ENCODE data around the gene NCK2. TPM values are rescaled to one million over a fixed set of nuclear protein-coding genes. Genes with fewer than 3 reads are reported as not detected.
"Not testable (repeated sequence)": the region's sequence is repeated elsewhere in the genome, so short reads cannot be mapped to it uniquely, and the experiment has no call there.

The NCK2 gene
- total RNA-seq, 3 donors from 2014 or later: 71.6 to 79.1 (median 73.5) TPM

DNA sequence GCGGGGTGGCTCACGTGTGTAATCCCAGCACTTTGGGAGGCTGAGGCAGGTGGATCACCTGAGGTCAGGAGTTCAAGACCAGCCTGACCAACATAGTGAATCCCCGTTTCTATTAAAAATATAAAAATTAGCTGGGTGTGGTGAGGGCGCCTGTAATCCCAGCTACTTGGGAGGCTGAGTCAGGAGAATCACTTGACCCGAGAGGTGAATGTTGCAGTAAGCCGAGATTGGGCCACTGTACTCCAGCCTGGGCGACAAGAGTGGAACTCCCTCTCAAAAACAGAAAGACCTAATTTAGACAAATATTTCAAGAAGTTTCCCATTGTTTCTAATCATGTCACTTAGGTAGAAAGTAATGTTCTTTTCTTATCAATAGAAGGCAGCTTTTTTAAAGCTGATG lies 26.6 kb downstream of the NCK2 start:
- Mint-ChIP-seq H3K4me3 (peak overlapping the region; percentile 11), H3K4me1 (ENCODE audit: low read depth) (peaks cover 98% of the 10 kb centered on the region), H3K36me3 (ENCODE audit: insufficient read depth) (peaks cover 40% of the 10 kb centered on the region)
- not testable (repeated sequence) for H3K9me3 Mint-ChIP-seq; H3K27me3 Mint-ChIP-seq (ENCODE audit: low read depth); DNase-seq; ATAC-seq

DNA sequence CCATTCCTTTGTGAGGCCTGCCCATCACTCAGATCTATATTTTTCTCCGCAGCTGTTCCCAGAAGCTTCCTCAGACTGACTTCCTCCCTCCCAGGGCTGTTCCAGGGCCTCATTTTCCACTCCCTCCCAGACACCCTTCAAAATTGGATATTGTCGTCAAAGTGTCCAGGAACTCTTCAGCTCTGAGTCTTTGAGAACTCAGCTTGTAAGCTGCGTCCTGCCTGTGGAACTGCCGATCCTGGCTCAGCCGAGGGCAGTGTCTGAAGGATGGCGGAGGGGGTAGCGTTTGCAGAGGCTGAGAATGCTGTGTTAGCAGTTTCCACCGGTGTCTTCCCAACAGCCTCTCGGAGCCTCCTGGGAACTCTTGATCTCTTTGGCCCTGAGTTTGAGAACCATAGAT lies 27.1 kb downstream of the NCK2 start:
- H3K27me3 Mint-ChIP-seq (ENCODE audit: low read depth): no peaks in the 10 kb centered on the region
- no peak for ATAC-seq

DNA sequence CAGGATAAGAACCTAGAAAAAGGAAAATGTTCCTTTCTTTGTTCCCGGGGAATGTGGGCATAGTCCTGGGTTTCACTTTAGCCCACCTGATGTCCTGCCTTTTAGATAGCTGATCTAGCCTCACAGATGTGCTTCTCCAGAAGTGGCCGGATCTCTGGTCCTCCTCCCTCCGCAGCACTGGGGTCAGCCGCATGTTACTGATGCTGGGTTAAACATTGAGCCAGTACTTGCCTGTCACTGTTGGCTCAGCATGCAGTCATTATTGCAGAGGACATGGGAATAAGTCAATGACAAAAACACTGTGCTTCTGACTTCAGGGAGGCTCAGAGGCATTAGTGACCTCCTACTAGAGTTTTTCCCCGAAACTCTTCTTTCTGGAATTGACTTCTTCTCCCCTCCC lies 27.6 kb downstream of the NCK2 start:
- no peaks in the 10 kb centered on the region for H3K9me3 Mint-ChIP-seq
- ATAC-seq: no peak
- H3K4me3 Mint-ChIP-seq: no peak overlapping the region
- DNase-seq: no peak
- peaks cover 31% of the 10 kb centered on the region for H3K36me3 Mint-ChIP-seq (ENCODE audit: insufficient read depth)
- no peaks in the 10 kb centered on the region for H3K27me3 Mint-ChIP-seq (ENCODE audit: low read depth)
- peaks cover 98% of the 10 kb centered on the region for H3K4me1 Mint-ChIP-seq (ENCODE audit: low read depth)

More for the DNA sequence above, 27.1 kb downstream of the NCK2 start:
- Mint-ChIP-seq H3K4me1 (ENCODE audit: low read depth) (peaks cover 98% of the 10 kb centered on the region), H3K9me3 (no peaks in the 10 kb centered on the region), H3K4me3 (no peak overlapping the region), H3K36me3 (ENCODE audit: insufficient read depth) (peaks cover 37% of the 10 kb centered on the region)
- no peak for DNase-seq

DNA sequence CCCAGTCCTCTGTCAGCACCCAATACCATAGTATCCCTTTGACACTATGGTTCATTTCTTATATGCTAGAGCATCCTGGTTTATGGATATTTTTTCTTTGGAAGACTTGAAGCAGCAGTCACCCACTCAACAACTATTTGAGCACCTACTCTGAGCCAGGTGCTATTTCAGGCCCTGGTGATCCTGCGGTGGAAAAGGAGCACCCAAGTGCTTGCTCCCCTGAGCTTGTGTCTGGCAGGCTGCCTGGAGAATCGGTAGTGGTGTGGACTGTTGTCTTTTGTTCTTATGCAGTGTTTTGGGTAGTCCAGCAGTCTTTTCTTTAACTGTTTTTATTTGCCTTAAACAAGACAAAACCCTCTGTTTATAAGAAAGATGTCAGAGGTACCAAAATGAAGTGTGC lies 28.9 kb downstream of the NCK2 start:
- Mint-ChIP-seq H3K4me1 (ENCODE audit: low read depth) (peaks cover 98% of the 10 kb centered on the region), H3K27me3 (ENCODE audit: low read depth) (no peaks in the 10 kb centered on the region), H3K4me3 (no peak overlapping the region), H3K36me3 (ENCODE audit: insufficient read depth) (peaks cover 21% of the 10 kb centered on the region), H3K9me3 (no peaks in the 10 kb centered on the region)
- ATAC-seq (no peak), DNase-seq (no peak)

DNA sequence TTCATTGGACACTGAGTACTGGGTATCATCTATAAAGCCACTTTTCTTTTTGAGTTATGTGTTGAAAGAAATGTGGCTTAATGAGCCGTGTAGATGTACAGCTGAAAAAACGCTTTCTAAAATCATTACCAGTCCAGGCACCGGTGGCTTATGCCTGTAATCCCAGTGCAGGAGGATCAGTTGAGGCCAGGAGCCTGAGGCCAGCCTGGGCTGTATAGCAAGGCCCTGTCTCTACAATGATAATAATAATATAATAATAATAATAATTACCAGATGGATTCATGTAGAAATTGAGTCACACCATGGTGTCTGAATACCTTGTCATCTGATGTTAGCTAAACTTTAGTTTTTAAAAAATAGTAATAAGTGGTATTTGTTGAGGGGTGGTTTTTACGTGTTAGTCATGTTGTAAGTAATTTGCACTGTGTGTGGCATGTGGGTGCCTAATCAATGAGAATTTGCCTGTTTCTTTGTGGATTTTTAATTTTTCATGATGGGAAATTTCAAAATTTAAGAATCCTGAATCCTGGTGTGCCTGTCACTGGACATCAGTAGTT lies 30.1 kb downstream of the NCK2 start:
- H3K4me3 Mint-ChIP-seq: peak overlapping the region; percentile 58
- peaks cover 95% of the 10 kb centered on the region for H3K4me1 Mint-ChIP-seq (ENCODE audit: low read depth)
- H3K36me3 Mint-ChIP-seq (ENCODE audit: insufficient read depth): peaks cover 21% of the 10 kb centered on the region
- no peaks in the 10 kb centered on the region for H3K9me3 Mint-ChIP-seq
- DNase-seq (no peak), ATAC-seq (peak in 1 of 2 donors; percentile 9)
- H3K27me3 Mint-ChIP-seq (ENCODE audit: low read depth): no peaks in the 10 kb centered on the region

DNA sequence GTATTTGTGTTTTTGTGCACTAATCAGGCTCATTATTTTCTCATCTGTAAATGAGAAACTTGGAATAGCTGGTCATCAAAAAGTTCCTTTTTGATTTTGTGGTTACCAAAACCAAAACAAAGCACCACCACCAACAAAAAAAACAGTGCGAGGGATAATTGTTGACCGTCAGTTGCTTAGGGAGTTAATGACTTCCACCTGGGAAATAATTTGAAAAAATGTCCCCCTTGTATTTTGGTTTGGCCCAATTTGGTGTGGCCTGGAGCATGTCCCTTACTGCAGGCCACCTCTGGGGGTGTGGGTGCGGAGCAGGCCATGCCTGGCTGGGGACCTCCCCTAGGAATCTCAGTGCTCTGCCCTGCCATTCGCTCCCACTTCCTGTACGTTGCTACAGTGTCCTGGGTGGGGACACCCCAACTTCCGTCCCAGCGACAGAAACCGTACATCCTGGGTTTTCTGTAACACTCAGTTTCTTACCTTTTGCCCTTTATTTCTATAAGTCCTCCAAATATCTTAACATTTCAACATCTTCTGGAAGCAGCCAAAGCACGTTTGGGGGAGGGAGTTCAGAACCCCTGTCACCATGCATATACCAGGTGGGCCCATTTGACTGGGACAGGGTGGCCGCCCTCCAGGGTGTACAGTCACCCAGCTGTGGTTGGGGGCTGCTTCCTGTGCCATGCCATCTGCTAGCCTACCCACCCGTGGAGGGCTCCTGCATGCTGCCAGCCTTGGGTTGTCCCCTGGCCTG lies 31.3 kb downstream of the NCK2 start:
- Mint-ChIP-seq H3K4me1 (ENCODE audit: low read depth) (peaks cover 95% of the 10 kb centered on the region), H3K9me3 (no peaks in the 10 kb centered on the region), H3K36me3 (ENCODE audit: insufficient read depth) (peaks cover 23% of the 10 kb centered on the region), H3K4me3 (peak overlapping the region; percentile 67), H3K27me3 (ENCODE audit: low read depth) (no peaks in the 10 kb centered on the region)
- DNase-seq (no peak), ATAC-seq (peak; percentile 54 to 58)

DNA sequence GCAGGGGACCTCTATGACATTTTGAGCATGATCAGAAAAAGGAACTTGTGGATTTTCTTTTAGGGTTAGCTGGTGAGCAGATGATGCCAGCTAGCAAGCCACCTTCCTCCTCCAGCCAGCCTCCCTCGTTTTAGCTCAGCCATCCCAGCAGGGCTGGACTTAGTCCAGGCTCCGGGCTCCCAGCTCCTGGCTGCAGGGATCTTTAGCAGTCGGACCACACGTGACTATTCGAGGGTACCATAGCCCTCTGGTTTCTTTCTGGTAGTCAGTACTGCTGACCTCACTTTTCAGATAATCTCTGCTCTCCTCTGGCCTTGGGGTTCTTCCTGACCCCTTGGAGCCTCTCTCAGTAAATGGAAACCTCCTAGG lies 31.8 kb downstream of the NCK2 start:
- no peak for DNase-seq
- H3K27me3 Mint-ChIP-seq (ENCODE audit: low read depth): no peaks in the 10 kb centered on the region
- H3K9me3 Mint-ChIP-seq: no peaks in the 10 kb centered on the region
- peaks cover 26% of the 10 kb centered on the region for H3K36me3 Mint-ChIP-seq (ENCODE audit: insufficient read depth)
- H3K4me1 Mint-ChIP-seq (ENCODE audit: low read depth): peaks cover 95% of the 10 kb centered on the region
- peak overlapping the region; percentile 67 for H3K4me3 Mint-ChIP-seq
- ATAC-seq: no peak

DNA sequence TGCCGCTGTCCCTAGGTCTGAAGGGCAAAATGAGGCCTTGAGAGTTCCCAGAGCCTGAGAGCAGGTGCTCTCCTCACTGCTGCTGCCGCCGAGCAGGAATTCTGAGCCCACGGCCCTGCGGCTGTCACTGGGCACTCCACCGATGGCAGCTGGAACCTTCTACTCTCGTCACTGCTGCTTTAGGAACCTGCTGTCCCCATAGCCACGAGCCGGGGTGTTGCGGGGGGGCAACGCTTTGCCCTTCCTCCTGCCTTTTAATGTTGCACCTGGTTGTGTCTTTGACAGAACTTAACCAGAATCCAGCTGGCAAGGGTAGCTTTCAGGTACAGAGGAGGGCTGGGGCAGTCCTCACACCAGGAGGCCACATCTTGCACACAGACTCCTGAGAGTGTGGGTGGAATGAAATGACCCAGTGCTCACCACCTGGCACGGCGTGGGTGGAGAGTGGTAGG lies 32.3 kb downstream of the NCK2 start:
- Mint-ChIP-seq H3K9me3 (no peaks in the 10 kb centered on the region), H3K4me3 (peak overlapping the region; percentile 67), H3K4me1 (ENCODE audit: low read depth) (peaks cover 95% of the 10 kb centered on the region), H3K27me3 (ENCODE audit: low read depth) (no peaks in the 10 kb centered on the region), H3K36me3 (ENCODE audit: insufficient read depth) (peaks cover 29% of the 10 kb centered on the region)
- peak; percentile 10 to 12 for ATAC-seq
- no peak for DNase-seq

DNA sequence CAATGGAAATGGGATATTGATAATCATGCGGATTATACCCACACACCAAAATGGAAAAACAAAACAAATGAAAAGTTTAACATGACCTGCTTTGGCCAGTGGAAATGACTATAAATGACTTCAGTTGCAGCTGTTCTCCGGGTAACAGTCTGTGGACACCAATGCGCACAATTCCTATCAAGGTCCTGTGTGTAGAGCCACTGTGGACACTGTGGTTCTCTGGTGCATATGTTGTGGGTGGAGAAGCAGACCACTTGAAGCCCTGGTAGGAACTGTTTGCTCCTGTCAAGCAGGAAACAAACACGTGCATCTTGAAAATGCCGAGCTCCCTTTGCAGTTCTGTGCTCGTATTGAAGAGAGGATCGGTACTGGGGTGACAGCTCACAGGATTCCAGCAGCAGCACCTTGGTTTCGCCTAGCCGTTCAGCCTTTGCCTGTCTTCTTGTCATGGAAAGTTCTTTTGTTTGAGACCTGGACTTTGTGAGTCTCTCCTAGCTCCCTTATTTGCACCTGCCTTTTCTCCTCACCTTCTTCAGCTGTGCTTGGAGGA lies 32.9 kb downstream of the NCK2 start:
- Mint-ChIP-seq H3K36me3 (ENCODE audit: insufficient read depth) (peaks cover 24% of the 10 kb centered on the region), H3K27me3 (ENCODE audit: low read depth) (no peaks in the 10 kb centered on the region), H3K4me1 (ENCODE audit: low read depth) (peaks cover 95% of the 10 kb centered on the region), H3K9me3 (no peaks in the 10 kb centered on the region), H3K4me3 (peak overlapping the region; percentile 67)
- no peak for DNase-seq
- ATAC-seq: peak in 1 of 2 donors; percentile 31

DNA sequence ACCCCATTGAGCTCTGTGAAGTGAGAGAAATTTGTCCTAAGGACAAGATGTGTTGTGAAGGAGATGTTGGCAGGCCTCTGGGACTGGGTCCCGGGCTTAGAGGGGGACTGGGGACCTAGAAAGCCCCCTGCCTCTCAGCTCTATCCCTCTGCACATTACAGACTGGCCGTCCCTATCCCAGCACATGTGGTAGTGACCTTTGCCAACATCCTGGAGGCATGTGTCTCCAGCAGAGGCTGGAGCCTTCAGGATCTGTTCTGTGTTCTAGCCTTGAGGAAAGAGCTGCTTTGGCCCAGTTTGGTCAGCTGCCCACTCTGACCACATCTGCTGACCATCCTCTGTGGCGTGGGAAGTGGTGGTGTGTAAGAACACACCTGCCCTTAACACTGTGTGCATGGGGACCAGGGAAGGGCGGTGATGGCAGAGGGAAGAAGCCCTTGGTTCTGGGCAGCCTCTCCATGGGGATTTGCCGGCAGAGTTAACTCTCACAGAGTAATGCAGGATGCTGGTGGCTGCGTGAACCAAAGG lies 33.4 kb downstream of the NCK2 start:
- H3K36me3 Mint-ChIP-seq (ENCODE audit: insufficient read depth): peaks cover 21% of the 10 kb centered on the region
- H3K4me3 Mint-ChIP-seq: peak overlapping the region; percentile 67
- peaks cover 95% of the 10 kb centered on the region for H3K4me1 Mint-ChIP-seq (ENCODE audit: low read depth)
- no peaks in the 10 kb centered on the region for H3K27me3 Mint-ChIP-seq (ENCODE audit: low read depth)
- no peaks in the 10 kb centered on the region for H3K9me3 Mint-ChIP-seq
- DNase-seq: no peak
- ATAC-seq: no peak

DNA sequence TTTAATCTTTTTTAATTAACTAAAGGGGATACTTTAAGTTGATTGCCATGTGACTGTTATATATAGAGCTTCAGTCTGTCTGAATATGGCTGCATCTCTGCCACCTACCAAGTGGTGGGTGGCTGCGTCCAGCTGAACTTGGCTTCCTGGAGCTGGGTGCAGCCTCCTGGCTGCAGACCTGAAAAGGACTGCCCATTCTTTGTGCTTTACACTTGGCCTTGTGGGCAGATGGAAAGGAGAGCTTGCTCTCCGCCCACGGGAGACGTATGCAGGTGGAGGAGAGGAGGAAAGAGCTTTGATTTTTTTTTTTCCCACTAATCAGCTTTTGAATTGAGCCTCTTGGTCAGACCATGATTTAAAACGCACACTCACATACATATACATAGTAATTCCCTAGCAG lies 34.7 kb downstream of the NCK2 start:
- Mint-ChIP-seq H3K4me1 (ENCODE audit: low read depth) (peaks cover 95% of the 10 kb centered on the region), H3K9me3 (no peaks in the 10 kb centered on the region), H3K36me3 (ENCODE audit: insufficient read depth) (peaks cover 12% of the 10 kb centered on the region), H3K27me3 (ENCODE audit: low read depth) (no peaks in the 10 kb centered on the region), H3K4me3 (peak overlapping the region; percentile 22)
- ATAC-seq (no peak), DNase-seq (no peak)

DNA sequence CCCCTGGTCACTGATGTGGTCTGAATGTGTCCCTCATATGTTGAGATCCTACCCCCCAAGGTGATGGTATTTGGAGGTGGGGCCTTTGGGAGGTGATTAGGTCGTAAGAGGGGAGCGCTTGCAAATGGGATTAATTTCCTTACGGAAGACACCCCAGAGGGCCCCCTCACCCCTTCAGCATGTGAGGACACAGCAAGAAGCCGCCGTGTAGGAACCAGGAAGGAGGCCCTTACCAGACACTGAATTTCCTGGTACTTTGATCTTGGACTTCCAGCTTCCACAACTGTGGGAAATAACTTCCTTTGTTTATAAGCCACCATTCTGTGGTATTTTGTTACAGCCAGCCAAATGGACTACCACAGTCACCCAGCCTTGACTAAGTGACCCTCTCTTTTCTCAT lies 35.9 kb downstream of the NCK2 start:
- no peaks in the 10 kb centered on the region for H3K27me3 Mint-ChIP-seq (ENCODE audit: low read depth)
- DNase-seq: no peak
- ATAC-seq: no peak
- H3K36me3 Mint-ChIP-seq (ENCODE audit: insufficient read depth): peaks cover 10% of the 10 kb centered on the region
- peak overlapping the region; percentile 29 for H3K4me3 Mint-ChIP-seq
- H3K9me3 Mint-ChIP-seq: no peaks in the 10 kb centered on the region
- peaks cover 95% of the 10 kb centered on the region for H3K4me1 Mint-ChIP-seq (ENCODE audit: low read depth)

DNA sequence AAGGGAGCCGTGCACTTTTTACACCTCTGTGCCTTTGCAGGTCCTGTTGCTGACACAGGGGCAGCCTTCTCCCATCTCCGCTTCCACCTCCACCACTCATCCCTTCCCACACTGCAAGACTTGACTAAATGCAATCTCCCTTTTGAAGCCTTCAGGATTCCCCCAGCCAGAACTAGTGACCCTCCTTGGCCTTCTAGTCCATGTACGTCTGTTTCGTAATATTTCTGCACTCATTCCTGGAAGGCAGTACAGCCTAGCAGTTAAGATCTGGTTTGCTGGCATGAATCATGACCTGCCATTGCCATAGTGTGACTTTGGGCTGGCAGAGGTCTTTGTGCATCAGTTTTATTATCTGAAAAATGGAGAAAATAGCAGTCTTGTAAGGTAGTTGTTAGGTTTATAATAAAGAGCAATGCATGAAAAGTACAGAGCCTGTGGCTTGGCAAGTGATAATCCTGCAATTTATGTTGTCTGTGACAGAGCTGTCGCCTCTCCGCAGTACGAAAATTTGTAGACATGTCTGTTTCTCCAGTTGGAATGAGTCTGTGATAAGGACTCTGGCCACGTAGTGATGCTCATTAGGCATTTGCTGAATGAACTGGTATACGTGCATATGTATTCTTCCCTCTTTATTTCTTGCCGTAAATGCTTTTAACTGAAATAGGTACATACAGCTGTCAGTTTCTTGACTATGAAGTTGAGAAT lies 36.7 kb downstream of the NCK2 start:
- DNase-seq: no peak
- peaks cover 95% of the 10 kb centered on the region for H3K4me1 Mint-ChIP-seq (ENCODE audit: low read depth)
- peak overlapping the region; percentile 12 for H3K4me3 Mint-ChIP-seq
- ATAC-seq: no peak
- no peaks in the 10 kb centered on the region for H3K9me3 Mint-ChIP-seq
- H3K27me3 Mint-ChIP-seq (ENCODE audit: low read depth): no peaks in the 10 kb centered on the region
- peaks cover 11% of the 10 kb centered on the region for H3K36me3 Mint-ChIP-seq (ENCODE audit: insufficient read depth)

DNA sequence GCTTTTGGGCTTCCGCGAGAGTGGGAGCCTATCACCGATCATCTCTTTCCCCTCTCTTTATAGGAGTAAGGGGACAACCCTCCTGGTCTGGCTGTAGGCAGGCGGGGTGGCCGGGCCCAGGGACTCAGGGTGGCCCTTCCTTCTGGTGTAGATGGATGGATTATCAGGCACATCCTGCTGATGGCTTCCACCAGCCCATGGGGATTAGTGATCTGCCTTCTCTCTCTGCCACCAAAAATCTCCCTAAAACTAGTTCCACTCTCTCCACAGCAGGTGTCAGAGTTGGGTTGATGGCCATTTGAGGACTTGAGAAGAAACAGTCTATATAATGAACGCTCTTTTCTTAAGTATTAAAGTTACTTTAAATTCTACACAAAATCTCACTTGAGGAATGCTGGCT lies 37.4 kb downstream of the NCK2 start:
- ATAC-seq: peak in 1 of 2 donors; percentile 32
- Mint-ChIP-seq H3K36me3 (ENCODE audit: insufficient read depth) (peaks cover 11% of the 10 kb centered on the region), H3K4me3 (peak overlapping the region; percentile 61), H3K27me3 (ENCODE audit: low read depth) (no peaks in the 10 kb centered on the region), H3K4me1 (ENCODE audit: low read depth) (peaks cover 95% of the 10 kb centered on the region), H3K9me3 (no peaks in the 10 kb centered on the region)
- DNase-seq: no peak

Measured in activated T-cell treated with anti-CD3 and anti-CD28 coated beads, Interleukin-2, amount 50 U/mL, for 4 hours (primary cell).